GM19328 (cell line): ENCODE results near the gene GPR61.

Experiments used
- ATAC-seq: cut with Tn5 transposase; IDR thresholded peaks from one replicate; pipeline ENCODE4 v1.9.1; 2021; ENCODE audit warnings: mild to moderate bottlenecking, moderate library complexity; ENCODE audit not compliant: unreplicated experiment

GPR61 gene

DNA sequence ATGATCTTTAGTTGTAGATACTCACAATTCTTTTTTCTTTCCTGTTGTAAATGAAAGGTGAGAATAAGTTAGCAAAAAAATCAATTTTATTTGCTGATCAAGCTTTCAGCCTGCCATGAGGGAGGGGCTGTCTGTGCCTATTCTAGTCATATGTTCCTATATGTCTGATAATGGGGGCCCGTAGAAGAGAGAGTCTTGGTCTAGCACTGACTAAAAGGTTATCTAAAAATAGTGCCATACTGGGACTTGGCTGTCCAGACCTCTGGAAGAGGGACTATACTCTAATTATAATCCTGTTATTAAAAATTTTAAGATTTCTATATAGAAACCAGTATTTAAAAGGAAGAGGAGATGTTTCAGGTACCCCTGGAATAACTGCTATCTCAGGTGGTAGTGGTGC lies 27.3 kb downstream of the GPR61 start:
- no peak for ATAC-seq

DNA sequence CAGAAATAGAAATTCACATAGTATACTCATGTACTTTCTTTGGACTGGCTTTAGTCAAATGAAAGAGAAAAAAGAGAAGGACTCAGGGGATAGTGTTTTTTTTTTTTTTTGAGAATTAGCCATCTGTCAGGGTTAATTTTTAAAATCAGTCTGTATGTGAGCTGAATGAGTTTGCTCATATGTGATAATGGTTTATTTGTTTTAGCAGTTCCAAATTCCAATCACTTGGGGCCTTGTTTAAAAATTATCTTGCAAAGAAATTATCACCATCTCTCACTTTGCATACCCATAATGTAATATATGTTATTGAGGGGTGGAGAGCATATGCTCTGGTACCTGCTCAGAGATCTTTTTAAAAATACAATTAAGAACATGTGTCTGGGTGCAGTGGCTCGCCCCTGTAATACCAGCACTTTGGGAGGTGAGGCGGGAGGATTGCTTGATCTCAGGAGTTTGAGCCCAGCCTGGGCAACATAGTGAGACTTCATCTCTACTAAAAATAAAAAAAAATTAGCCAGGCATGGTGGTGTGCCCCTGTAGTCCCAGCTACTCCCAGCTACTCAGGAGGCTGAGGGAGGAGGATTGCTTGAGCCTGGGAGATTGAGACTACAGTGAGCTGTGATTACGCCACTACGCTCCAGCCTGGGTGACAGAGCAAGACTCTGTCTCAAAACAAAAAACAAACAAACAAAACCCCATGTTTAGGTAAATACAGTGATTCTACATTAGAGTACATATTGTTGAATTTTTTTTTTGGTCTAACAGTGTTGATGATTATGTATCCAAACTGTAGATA lies 28.4 kb downstream of the GPR61 start:
- no peak for ATAC-seq

DNA sequence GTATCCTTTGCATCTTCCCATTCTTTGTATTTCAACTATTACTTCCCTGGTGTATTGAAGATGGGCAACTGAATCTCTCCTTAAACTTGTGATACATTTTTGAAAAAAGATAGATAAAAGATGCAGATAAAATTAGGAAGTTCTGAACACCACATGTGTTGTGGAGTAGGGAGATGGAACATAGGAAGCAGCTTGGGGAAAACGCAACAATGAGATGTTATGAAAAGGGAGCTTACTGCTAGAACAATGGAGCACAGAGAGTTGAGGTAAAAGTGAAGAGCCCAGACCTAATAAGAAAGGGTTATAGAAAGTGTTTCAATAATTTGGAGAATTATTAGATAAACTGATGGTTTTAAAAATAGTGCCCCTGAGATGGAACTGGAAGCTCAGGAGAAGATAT lies 29.7 kb downstream of the GPR61 start:
- ATAC-seq, result no peak

DNA sequence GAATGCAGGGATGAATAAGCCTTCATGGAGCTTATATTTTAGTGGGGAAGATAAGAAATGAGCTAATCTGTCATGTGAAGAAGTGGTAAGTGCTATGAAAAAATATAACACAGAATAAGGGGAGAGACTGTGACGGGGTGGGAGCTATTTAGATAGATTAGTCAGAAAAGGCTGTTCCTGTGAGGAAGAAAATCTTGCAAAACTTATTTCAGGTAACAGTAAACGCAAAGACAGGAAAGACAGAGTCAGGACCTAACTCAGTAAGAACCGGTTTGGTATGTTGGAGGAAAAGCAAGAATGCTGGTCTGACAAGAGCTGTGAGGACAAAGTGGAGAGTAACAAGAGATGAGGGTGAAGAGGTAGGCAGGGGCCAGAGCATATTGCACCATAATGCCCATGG lies 30.7 kb downstream of the GPR61 start:
- no peak for ATAC-seq

DNA sequence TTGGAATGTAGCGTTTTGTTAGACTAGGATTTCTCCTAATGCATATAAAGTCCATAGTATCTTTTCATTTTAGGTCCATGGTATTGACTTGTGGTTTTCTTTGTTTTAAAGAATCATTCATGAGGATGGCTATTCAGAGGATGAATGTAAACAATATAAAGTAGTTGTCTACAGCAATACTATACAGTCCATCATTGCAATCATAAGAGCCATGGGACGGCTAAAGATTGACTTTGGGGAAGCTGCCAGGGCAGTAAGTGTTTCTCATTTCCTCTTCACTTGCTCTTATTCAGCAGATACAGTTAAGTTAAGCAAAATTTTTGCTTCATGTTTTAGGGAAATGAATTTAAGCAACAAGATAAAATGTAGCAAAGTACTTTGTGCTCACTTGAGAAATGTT lies 34.1 kb downstream of the GPR61 start:
- ATAC-seq, result no peak

DNA sequence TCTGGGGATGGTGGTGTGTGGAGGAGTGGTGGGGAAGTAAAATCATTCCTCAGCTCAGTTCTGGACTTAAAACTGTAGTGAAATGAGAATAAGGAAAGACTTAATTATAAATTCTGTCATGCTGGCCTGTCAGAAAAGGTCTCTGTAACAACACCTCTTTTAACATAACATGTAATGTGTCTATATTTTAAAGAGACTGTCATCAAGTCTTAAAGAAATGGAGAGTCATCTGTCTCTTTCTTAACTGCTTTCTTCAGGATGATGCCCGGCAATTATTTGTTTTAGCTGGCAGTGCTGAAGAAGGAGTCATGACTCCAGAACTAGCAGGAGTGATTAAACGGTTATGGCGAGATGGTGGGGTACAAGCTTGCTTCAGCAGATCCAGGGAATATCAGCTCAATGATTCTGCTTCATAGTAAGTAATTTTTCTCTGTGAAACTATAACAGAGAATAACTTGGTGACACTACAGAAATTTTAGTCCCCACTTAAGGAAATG lies 39.3 kb downstream of the GPR61 start:
- no peak for ATAC-seq

DNA sequence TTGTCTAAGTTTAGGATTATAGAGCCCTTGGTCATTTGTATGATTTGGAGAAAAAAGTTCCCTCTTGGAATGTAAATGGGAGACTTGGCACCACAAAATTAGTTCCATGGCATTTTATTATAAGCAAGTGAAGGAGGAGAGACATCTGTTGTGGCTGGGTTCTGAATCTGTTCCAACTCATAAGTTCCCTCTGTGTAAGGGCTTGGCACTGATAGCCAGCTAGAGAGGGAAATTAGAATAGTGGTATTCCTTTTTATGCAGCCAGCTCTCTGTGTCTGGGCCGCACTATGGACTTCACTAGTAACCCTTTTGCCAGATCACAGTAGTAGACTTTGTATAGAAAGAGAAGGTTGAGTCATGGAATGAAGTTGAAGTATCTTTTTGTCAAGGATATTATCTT lies 39.8 kb downstream of the GPR61 start:
- no peak for ATAC-seq

DNA sequence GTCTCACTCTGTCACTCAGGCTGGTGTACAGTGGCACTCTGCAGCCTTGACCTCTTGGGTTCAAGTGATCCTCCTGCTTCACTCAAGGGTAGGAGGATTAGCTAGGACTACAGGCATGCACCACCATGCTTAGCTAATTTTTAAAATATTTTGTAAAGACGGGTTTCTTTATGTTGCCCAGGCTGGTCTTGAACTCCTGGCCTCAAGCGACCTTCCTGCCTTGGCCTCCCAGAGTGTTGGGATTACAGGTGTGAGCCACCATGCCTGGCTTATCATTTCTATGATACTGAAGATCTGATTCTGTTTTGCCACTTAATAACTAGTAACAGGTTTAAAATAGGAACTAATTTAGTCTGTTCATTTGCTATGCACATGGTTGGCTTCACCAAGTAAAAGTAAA lies 42.3 kb downstream of the GPR61 start:
- ATAC-seq, result no peak

DNA sequence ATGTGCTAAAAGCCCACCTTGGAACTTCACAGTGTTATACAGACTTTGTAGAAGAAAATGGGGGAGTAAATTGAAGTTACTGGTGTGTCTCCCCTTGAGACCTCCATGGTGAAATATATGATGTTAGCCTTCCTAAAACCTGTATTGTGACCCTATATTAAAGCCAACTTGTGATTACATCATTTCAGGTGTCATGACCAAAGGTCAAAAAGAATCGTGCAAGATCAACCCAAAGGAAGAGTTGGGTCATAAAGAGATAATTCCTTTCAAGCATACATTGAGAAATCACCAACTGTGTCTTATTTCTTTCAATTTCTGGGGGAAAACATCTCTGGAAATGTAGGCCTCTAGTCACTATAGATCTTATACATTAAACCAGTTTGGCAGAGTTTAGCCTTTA lies 45.1 kb downstream of the GPR61 start:
- ATAC-seq, result no peak

DNA sequence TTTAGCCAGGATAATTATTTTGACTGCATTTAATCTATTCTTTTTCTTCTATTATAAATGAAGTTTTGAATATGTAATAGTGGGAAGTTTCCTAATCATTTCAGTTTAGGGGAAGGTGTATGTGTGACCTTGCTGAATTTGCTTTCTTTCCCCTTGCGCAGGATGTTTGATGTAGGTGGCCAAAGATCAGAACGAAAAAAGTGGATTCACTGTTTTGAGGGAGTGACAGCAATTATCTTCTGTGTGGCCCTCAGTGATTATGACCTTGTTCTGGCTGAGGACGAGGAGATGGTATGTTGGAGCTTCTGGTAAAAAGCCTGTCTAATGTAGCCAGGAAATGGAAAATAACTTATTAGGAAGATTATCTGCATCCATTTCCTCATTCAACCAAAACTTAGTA lies 46.4 kb downstream of the GPR61 start:
- ATAC-seq, result no peak

DNA sequence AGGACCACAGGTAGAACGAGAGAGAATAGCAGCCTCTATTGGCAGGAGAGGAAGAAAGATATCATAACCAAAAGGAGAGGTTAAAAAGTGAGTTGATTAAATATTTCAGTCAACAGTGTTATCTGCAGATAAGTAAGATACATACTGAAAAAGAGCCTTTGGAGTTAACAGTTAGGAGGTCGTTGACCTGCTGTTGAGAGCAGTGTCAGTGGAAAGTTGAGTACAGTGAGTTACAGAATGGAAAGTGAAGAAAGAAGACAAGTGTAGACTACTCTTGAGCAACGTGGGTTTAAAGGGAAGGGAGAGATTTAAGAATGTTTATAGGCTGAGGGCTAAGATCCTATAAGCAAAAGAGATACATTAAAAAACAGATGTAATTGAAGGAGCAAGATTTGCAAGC lies 49.5 kb downstream of the GPR61 start:
- ATAC-seq, result no peak

DNA sequence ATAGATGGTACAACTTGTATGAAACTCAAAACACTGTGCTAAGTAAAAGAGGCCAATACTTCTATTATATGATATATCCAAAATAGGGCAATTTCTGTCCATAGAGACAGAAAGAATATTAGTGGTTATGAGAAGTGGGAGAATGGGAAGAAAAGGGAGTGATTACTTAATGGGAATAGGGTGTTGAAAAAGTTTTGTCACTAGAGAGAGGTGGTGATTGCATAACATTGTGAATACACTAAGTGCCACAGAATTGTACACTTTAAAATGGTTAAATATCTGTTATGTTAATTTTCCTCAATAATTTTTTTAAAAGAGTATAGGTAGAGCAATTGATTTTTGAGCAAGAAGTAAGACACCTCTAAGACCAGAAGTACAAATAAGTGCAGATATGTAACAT lies 50.0 kb downstream of the GPR61 start:
- ATAC-seq, result no peak

DNA sequence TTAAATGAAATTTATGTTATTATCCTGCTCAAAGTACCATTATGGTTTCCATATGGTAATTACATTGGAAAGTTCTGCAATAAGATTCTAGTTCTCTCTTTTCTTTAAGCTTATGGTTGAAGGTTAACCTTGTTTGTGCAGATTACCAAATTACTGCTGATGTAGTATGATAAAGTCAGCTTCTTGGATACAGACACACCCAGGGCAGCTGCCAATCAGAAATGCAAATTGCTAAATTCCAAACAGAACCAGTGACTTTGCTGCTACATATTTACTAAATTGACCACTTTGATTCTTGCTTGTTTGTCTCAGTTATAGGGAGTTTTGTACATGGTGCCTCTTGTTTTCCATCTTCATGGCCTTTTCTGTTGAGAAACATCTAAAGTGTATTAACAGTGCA lies 53.2 kb downstream of the GPR61 start:
- no peak for ATAC-seq

DNA sequence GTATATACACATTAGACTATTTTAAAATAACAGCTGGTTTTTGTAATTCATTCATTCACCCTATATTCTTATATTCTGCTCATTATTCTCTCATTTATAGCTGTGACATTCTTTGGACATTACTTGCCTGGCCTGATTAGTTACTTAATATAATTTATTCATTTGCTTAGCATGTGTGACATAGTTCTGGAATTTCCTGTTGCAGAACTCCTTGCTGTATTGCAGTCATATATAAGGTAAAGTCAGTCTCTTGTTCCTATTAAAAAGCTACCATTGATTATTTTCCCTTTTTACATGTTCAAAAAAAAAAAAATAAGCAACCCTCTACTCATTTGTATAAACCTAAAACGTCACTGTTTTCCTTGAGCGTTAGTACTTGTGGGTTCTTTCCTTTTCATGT lies 55.9 kb downstream of the GPR61 start:
- ATAC-seq, result no peak
